ENCODE measurements around the gene MLIP. TPM values are rescaled to one million over a fixed set of nuclear protein-coding genes. Genes with fewer than 3 reads are reported as not detected.

The MLIP gene
- total and polyA plus RNA-seq, 2 of the 13 experiments (the other 11 are each of a cell fraction or from before 2014, with no cell fraction given): 0.08 to 0.33 TPM

GRCh38 chr6:54125493-54125892 is 14.2 kb downstream of the MLIP start:
- TF ChIP-seq NPAS2 (CRISPR knock-in tag; IDR thresholded peaks at IDR 0.05; ENCODE audit: borderline replicate concordance) (no peak), ZBTB39 (CRISPR knock-in tag; IDR thresholded peaks at IDR 0.05) (no peak), CSRNP2 (CRISPR knock-in tag; conservative IDR thresholded peaks at IDR 0.05; ENCODE audit: low read depth) (no peak), ZSCAN25 (CRISPR knock-in tag; IDR thresholded peaks at IDR 0.05) (no peak), CBX2 (IDR thresholded peaks at IDR 0.05; ENCODE audit: low read depth, low read length) (no peak), CBX2 (CRISPR knock-in tag; IDR thresholded peaks at IDR 0.05; ENCODE audit: low read depth) (no peak), ZBTB14 (CRISPR knock-in tag; IDR thresholded peaks at IDR 0.05) (no peak)
- TF ChIP-seq, protein P1, sequence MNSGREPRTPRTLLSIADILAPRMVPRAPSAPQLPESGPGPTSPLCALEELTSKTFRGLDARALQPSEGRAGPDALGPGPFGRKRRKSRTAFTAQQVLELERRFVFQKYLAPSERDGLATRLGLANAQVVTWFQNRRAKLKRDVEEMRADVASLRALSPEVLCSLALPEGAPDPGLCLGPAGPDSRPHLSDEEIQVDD (CRISPR knock-in tag; IDR thresholded peaks at IDR 0.05; ENCODE audit: borderline replicate concordance): no peak
- H4K20me1 ChIP-seq (ENCODE audit: insufficient read depth, low read length): no peaks in the 10 kb centered on the region
- H2AFZ ChIP-seq (ENCODE audit: low read length): no peak overlapping the region
- ChIA-PET CTCF (ENCODE audit: low intra/inter-chr PET ratio, low total read pairs) (no interaction called here), POLR2A (no interaction called here)
- 25% methylated on average over 5 of the region's 5 CpGs for WGBS (ENCODE audit: low lambda C conversion rate)
- H3K36me3 ChIP-seq (replicated peaks in 1 of 2; ENCODE audit: control insufficient read depth in 1 of 2, insufficient read depth in 2 of 2, low read length in 2 of 2): no peaks in the 10 kb centered on the region
- no peak overlapping the region for H3K4me3 ChIP-seq (replicated peaks in 1 of 3; ENCODE audit: insufficient read depth in 1 of 3, low read depth in 2 of 3, low read length in 3 of 3)
- ATAC-seq (no peak), FAIRE-seq (no peak), DNase-seq (ENCODE audit: low spot score) (no peak)
- H3K79me2 ChIP-seq (ENCODE audit: insufficient read depth, low read length): no peaks in the 10 kb centered on the region
- in situ Hi-C loops (cut with HindIII; ENCODE audit: extremely low pct_ligation_motif_present, low pct_unique_long_range_greater_than_20kb): no loop called here
- no TSS peak for BruUV-seq (replicated peaks)
- H3K4me2 ChIP-seq (ENCODE audit: low read depth, low read length): no peak overlapping the region
- intact Hi-C loops (cut with micrococcal nuclease; ENCODE audit: unreplicated experiment): no loop called here
- no peaks in the 10 kb centered on the region for H3K27me3 ChIP-seq (ENCODE audit: control insufficient read depth in 1 of 2, insufficient read depth in 2 of 2, low read length in 2 of 2)
- no peak overlapping the region for H3K9ac ChIP-seq (ENCODE audit: insufficient read depth, low read depth, low read length)
- no peaks in the 10 kb centered on the region for H3K9me3 ChIP-seq (ENCODE audit: low read length)
- H3K27ac ChIP-seq (ENCODE audit: extremely low read length, insufficient read depth, low read length): no peak overlapping the region
- H3K4me1 ChIP-seq (ENCODE audit: insufficient read depth, low read length): no peaks in the 10 kb centered on the region
